ENCODE measurements around the gene MACROD1. TPM values are rescaled to one million over a fixed set of nuclear protein-coding genes. Genes with fewer than 3 reads are reported as not detected.

MACROD1 gene
- total RNA-seq, 1 experiment from 2014 or later, result 30.9 TPM

- Histone ChIP-seq H3K4me3 (ENCODE audit: insufficient read depth, low read depth, low read length) (no peak overlapping the region), H3K36me3 (replicated peaks; ENCODE audit: control insufficient read depth, insufficient read depth, low read length) (peaks cover 55% of the 10 kb centered on the region), H3K27me3 (ENCODE audit: control insufficient read depth, insufficient read depth, low read length) (no peaks in the 10 kb centered on the region)
- no peak for DNase-seq
Measured at GRCh38 chr11:64201543-64201942, 35.6 kb upstream of the MACROD1 start.

GRCh38 chr11:64198511-64198910 lies 32.6 kb upstream of the MACROD1 start:
- H3K27me3 ChIP-seq (ENCODE audit: control insufficient read depth, insufficient read depth, low read length), result no peaks in the 10 kb centered on the region
- H3K36me3 ChIP-seq (replicated peaks; ENCODE audit: control insufficient read depth, insufficient read depth, low read length), result peaks cover 70% of the 10 kb centered on the region
- H3K4me3 ChIP-seq (ENCODE audit: insufficient read depth, low read depth, low read length), result no peak overlapping the region
- no peak for DNase-seq

- H3K27me3 ChIP-seq (ENCODE audit: control insufficient read depth, insufficient read depth, low read length), result no peaks in the 10 kb centered on the region
- DNase-seq, result no peak
- H3K36me3 ChIP-seq (replicated peaks; ENCODE audit: control insufficient read depth, insufficient read depth, low read length), result peaks cover 65% of the 10 kb centered on the region
- no peak overlapping the region for H3K4me3 ChIP-seq (ENCODE audit: insufficient read depth, low read depth, low read length)
Measured at GRCh38 chr11:64196626-64197025, 30.7 kb upstream of the MACROD1 start.

- H3K36me3 ChIP-seq (replicated peaks; ENCODE audit: control insufficient read depth, insufficient read depth, low read length), result peaks cover 45% of the 10 kb centered on the region
- no peak overlapping the region for H3K4me3 ChIP-seq (ENCODE audit: insufficient read depth, low read depth, low read length)
- no peak for DNase-seq
- no peaks in the 10 kb centered on the region for H3K27me3 ChIP-seq (ENCODE audit: control insufficient read depth, insufficient read depth, low read length)
Measured at GRCh38 chr11:64192434-64192833, 26.5 kb upstream of the MACROD1 start.

GRCh38 chr11:64186492-64187165 lies 20.7 kb upstream of the MACROD1 start:
- no peak overlapping the region for H3K4me3 ChIP-seq (ENCODE audit: insufficient read depth, low read depth, low read length)
- DNase-seq, result no peak
- H3K36me3 ChIP-seq (replicated peaks; ENCODE audit: control insufficient read depth, insufficient read depth, low read length), result peaks cover 2% of the 10 kb centered on the region
- H3K27me3 ChIP-seq (ENCODE audit: control insufficient read depth, insufficient read depth, low read length), result no peaks in the 10 kb centered on the region

- peak within 1 kb of the TSS; percentile 82 for H3K4me3 ChIP-seq (ENCODE audit: insufficient read depth, low read depth, low read length)
- peak; percentile 100 for DNase-seq
- peaks cover 2% of the 10 kb centered on the region for H3K36me3 ChIP-seq (replicated peaks; ENCODE audit: control insufficient read depth, insufficient read depth, low read length)
- no peaks in the 10 kb centered on the region for H3K27me3 ChIP-seq (ENCODE audit: control insufficient read depth, insufficient read depth, low read length)
Measured at GRCh38 chr11:64185693-64186491, 20.0 kb upstream of the MACROD1 start, which contains the start of gene STIP1. Gene STIP1 (plus strand): TSS chr11:64186171. CDS start chr11:64186262, 91 bp downstream.

GRCh38 chr11:64185175-64185692 lies 19.3 kb upstream of the MACROD1 start:
- peak overlapping the region; percentile 82 for H3K4me3 ChIP-seq (ENCODE audit: insufficient read depth, low read depth, low read length)
- no peaks in the 10 kb centered on the region for H3K27me3 ChIP-seq (ENCODE audit: control insufficient read depth, insufficient read depth, low read length)
- no peak for DNase-seq
- H3K36me3 ChIP-seq (replicated peaks; ENCODE audit: control insufficient read depth, insufficient read depth, low read length), result peaks cover 2% of the 10 kb centered on the region

GRCh38 chr11:64183890-64184289 lies 18.0 kb upstream of the MACROD1 start:
- Histone ChIP-seq H3K36me3 (replicated peaks; ENCODE audit: control insufficient read depth, insufficient read depth, low read length) (peaks cover 4% of the 10 kb centered on the region), H3K27me3 (ENCODE audit: control insufficient read depth, insufficient read depth, low read length) (no peaks in the 10 kb centered on the region), H3K4me3 (ENCODE audit: insufficient read depth, low read depth, low read length) (no peak overlapping the region)
- no peak for DNase-seq

GRCh38 chr11:64181506-64182411 lies 15.8 kb upstream of the MACROD1 start:
- no peak overlapping the region for H3K4me3 ChIP-seq (ENCODE audit: insufficient read depth, low read depth, low read length)
- H3K36me3 ChIP-seq (replicated peaks; ENCODE audit: control insufficient read depth, insufficient read depth, low read length), result 0 out of 2 replicates have a peak, but pooled peaks cover 2% of the 10 kb centered on the region
- DNase-seq, result peak; percentile 85
- H3K27me3 ChIP-seq (ENCODE audit: control insufficient read depth, insufficient read depth, low read length), result no peaks in the 10 kb centered on the region

- H3K27me3 ChIP-seq (ENCODE audit: control insufficient read depth, insufficient read depth, low read length), result no peaks in the 10 kb centered on the region
- no peak for DNase-seq
- H3K4me3 ChIP-seq (ENCODE audit: insufficient read depth, low read depth, low read length), result no peak overlapping the region
- H3K36me3 ChIP-seq (replicated peaks; ENCODE audit: control insufficient read depth, insufficient read depth, low read length), result 0 out of 2 replicates have a peak, but pooled peaks cover 2% of the 10 kb centered on the region
Measured at GRCh38 chr11:64180891-64181290, 15.0 kb upstream of the MACROD1 start.

GRCh38 chr11:64178951-64179639 lies 13.2 kb upstream of the MACROD1 start:
- Histone ChIP-seq H3K36me3 (replicated peaks; ENCODE audit: control insufficient read depth, insufficient read depth, low read length) (0 out of 2 replicates have a peak, but pooled peaks cover 2% of the 10 kb centered on the region), H3K4me3 (ENCODE audit: insufficient read depth, low read depth, low read length) (no peak overlapping the region), H3K27me3 (ENCODE audit: control insufficient read depth, insufficient read depth, low read length) (no peaks in the 10 kb centered on the region)
- no peak for DNase-seq

- H3K36me3 ChIP-seq (replicated peaks; ENCODE audit: control insufficient read depth, insufficient read depth, low read length), result 0 out of 2 replicates have a peak, but pooled peaks cover 2% of the 10 kb centered on the region
- no peak for DNase-seq
Measured at GRCh38 chr11:64178203-64178602, 12.3 kb upstream of the MACROD1 start.

GRCh38 chr11:64176751-64177150 lies 10.8 kb upstream of the MACROD1 start:
- H3K27me3 ChIP-seq (ENCODE audit: control insufficient read depth, insufficient read depth, low read length), result no peaks in the 10 kb centered on the region
- no peak overlapping the region for H3K4me3 ChIP-seq (ENCODE audit: insufficient read depth, low read depth, low read length)
- H3K36me3 ChIP-seq (replicated peaks; ENCODE audit: control insufficient read depth, insufficient read depth, low read length), result 0 out of 2 replicates have a peak, but pooled peaks cover 2% of the 10 kb centered on the region
- no peak for DNase-seq

More at GRCh38 chr11:64178203-64178602, 12.3 kb upstream of the MACROD1 start:
- Histone ChIP-seq H3K4me3 (ENCODE audit: insufficient read depth, low read depth, low read length) (no peak overlapping the region), H3K27me3 (ENCODE audit: control insufficient read depth, insufficient read depth, low read length) (no peaks in the 10 kb centered on the region)
